Vagina (tissue), 2 donors: ENCODE measurements around the gene SLFNL1. TPM values are rescaled to one million over a fixed set of nuclear protein-coding genes. Genes with fewer than 3 reads are reported as not detected.
A peak's percentile ranks its signal among the peaks of the same experiment; 100 is the strongest.

Source experiments
- DNase-seq, 2 donors: peaks; one replicate each; pipeline ENCODE4 v3.0.0-alpha.2; 2017; ENCODE audit errors: extremely low spot score in 2 of 2
- H3K27ac ChIP-seq: fragments of 200-600 bp; sonication (generic); one replicate; pipeline ENCODE4 v1.5.1; 2019
- H3K27me3 ChIP-seq: fragments of 200-600 bp; sonication (generic); one replicate; pipeline ENCODE4 v1.5.1; 2019
- H3K36me3 ChIP-seq, 2 donors: fragments of 200-600 bp; sonication (generic); one replicate each; pipeline ENCODE4 v1.5.1; 2017 to 2019
- H3K4me1 ChIP-seq: fragments of 200-600 bp; sonication (generic); one replicate; pipeline ENCODE4 v1.5.1; 2019
- H3K4me3 ChIP-seq, 2 donors: fragments of 200-600 bp; sonication (generic); 1 replicate in 1 of 2; 2 replicates in 1 of 2; pipeline ENCODE4 v1.5.1; 2016 to 2019
- H3K9me3 ChIP-seq: fragments of 200-600 bp; sonication (generic); one replicate; pipeline ENCODE4 v1.5.1; 2019
- POLR2A ChIP-seq, 2 donors: fragments of 450-650 bp; IDR thresholded peaks; one replicate each; pipeline ENCODE4 v1.6.1; 2017; ENCODE audit warnings: antibody characterized with exemption in 2 of 2, mild to moderate bottlenecking in 2 of 2, moderate library complexity in 2 of 2
- POLR2AphosphoS5 ChIP-seq, 2 donors: sonication (generic); formaldehyde crosslinking; IDR thresholded peaks; one replicate each; pipeline ENCODE4 v1.9.0; 2017; ENCODE audit warnings: antibody characterized with exemption in 2 of 2, mild to moderate bottlenecking in 2 of 2, low read depth in 1 of 2; ENCODE audit not compliant: insufficient read depth in 1 of 2
- intact Hi-C: fragments of 100-400 bp; cut with DNase I; formaldehyde crosslinking; loops from one replicate; pipeline ENCODE4 v1.15.1; 2023
- total RNA-seq: library from RNA; depleted of rRNA; stranded (reverse); fragments of >200 nt; gene quantifications from one replicate; pipeline ENCODE4 v1.2.3, GENCODE V29; 2016
- TF ChIP-seq, protein P1 (sequence below), 3 experiments: fragments of 450-650 bp in 2 of 3; fragments of 200-600 bp in 1 of 3; sonication (generic) in 1 of 3; IDR thresholded peaks; one replicate each; pipeline ENCODE4 v1.5.1; 2017 to 2019; ENCODE audit warnings: antibody characterized with exemption in 3 of 3, mild to moderate bottlenecking in 2 of 3, moderate library complexity in 2 of 3

The SLFNL1 gene
- total RNA-seq, 1 donor from 2014 or later = 1.2 TPM

DNA sequence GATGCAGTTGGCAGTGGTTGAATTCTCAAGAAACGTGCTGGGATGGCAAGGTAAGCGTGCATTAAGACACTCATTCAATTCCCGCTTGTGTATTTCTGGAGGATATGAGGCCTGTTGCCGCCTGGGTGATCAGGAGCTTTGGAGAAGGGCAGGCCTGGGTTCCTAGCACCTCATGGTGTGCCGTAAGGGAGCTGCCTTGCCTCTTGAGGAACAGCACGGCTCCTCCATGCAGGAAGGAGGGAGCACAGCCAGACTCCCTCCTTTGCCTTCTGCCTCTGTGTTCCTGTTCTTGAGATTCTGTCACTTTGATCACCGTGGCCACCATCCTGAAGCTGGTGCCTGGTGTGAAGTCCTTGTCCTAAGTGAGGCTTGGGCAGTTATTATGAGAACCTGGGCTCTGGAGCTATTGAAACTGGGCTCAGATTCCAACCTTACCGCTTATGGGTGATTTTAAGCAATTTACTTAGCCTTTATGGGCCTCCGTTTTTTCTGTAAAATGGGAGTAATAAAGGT lies 18.3 kb downstream of the SLFNL1 start:
- Histone ChIP-seq H3K36me3 (peaks cover 0 to 45% of the 10 kb centered on the region in 2 donors), H3K27me3 (no peaks in the 10 kb centered on the region), H3K9me3 (no peaks in the 10 kb centered on the region), H3K4me3 (no peak overlapping the region), H3K4me1 (peaks cover 10% of the 10 kb centered on the region), H3K27ac (peak overlapping the region; percentile 34)
- TF ChIP-seq, protein P1, sequence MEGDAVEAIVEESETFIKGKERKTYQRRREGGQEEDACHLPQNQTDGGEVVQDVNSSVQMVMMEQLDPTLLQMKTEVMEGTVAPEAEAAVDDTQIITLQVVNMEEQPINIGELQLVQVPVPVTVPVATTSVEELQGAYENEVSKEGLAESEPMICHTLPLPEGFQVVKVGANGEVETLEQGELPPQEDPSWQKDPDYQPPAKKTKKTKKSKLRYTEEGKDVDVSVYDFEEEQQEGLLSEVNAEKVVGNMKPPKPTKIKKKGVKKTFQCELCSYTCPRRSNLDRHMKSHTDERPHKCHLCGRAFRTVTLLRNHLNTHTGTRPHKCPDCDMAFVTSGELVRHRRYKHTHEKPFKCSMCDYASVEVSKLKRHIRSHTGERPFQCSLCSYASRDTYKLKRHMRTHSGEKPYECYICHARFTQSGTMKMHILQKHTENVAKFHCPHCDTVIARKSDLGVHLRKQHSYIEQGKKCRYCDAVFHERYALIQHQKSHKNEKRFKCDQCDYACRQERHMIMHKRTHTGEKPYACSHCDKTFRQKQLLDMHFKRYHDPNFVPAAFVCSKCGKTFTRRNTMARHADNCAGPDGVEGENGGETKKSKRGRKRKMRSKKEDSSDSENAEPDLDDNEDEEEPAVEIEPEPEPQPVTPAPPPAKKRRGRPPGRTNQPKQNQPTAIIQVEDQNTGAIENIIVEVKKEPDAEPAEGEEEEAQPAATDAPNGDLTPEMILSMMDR (IDR thresholded peaks at IDR 0.05) = no peak
- no peak for TF ChIP-seq POLR2A (IDR thresholded peaks at IDR 0.05)
- TF ChIP-seq POLR2AphosphoS5 (IDR thresholded peaks at IDR 0.05; ENCODE audit: insufficient read depth in 1 of 2, low read depth in 1 of 2) = no peak
- intact Hi-C loops = no loop called here
- no peak for DNase-seq

DNA sequence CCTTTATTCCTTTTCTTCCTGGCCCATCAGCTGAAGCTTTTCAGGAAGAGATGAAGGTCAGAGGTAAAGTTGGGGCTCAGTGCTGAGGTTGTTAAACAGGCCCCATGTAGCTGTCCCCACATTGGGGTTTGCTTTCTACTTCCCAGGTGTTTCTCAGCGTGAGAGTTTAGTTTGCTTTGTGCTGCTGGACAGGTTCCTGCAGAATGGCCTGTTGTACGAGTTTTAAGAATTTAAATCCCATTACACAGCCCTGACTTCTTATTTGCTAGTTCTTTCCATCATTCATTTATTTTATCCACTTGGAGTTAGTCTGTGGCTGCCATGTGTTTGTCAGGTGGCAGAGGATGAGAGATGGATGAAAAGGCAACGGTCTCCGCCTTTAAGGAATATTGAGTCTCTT lies 22.9 kb downstream of the SLFNL1 start:
- Histone ChIP-seq H3K4me3 (no peak overlapping the region), H3K9me3 (no peaks in the 10 kb centered on the region), H3K4me1 (peaks cover 10% of the 10 kb centered on the region), H3K27me3 (no peaks in the 10 kb centered on the region), H3K36me3 (peaks cover 0 to 43% of the 10 kb centered on the region in 2 donors), H3K27ac (no peak overlapping the region)
- intact Hi-C loops = no loop called here
- no peak for DNase-seq
- TF ChIP-seq POLR2AphosphoS5 (IDR thresholded peaks at IDR 0.05; ENCODE audit: insufficient read depth in 1 of 2, low read depth in 1 of 2) = no peak
- no peak for TF ChIP-seq POLR2A (IDR thresholded peaks at IDR 0.05)
- TF ChIP-seq, protein P1 (IDR thresholded peaks at IDR 0.05) = no peak

DNA sequence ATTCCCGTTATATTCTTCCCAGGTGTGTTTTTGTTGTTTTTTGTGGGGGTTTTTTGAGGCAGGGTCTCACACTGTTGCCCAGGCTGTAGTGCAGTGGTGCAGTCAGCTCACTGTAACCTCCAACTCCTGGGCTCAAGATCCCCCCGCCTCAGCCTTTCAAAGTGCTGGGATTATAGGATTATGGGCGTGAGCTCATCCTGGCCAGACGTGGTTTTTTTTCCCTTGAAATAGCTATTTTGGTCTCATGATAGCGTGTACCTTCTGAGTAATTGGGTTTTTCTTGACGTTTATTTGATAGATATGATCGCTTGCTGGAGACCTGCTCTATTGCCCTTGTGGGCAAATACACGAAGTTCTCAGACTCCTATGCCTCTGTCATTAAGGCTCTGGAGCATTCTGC lies 24.4 kb downstream of the SLFNL1 start:
- peaks cover 0 to 44% of the 10 kb centered on the region in 2 donors for H3K36me3 ChIP-seq
- intact Hi-C loops = no loop called here

DNA sequence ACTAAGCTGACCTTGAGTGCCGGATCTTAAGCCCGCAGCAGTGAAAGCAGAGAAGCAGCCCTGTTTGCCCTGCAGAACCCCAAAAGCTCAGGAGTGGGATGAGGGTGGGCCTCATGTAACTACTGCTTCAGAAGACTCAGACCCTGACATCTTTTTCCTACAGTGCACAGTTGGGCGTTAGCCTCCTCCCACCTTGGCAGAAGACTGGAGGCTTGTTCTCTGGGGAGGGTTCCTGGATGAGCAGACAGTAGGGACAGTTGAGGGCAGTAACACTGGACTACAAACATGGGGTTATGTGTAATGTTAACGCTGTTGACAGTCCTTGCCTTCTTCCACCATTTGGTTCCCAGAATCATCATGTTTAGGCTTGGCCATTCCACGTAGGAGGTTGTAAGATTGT lies 32.5 kb downstream of the SLFNL1 start:
- intact Hi-C loops = no loop called here
- DNase-seq = no peak
- H3K27me3 ChIP-seq = no peaks in the 10 kb centered on the region
- no peak overlapping the region for H3K4me3 ChIP-seq
- H3K27ac ChIP-seq = no peak overlapping the region
- peaks cover 29% of the 10 kb centered on the region for H3K4me1 ChIP-seq
- peaks cover 0 to 63% of the 10 kb centered on the region in 2 donors for H3K36me3 ChIP-seq
- TF ChIP-seq POLR2A (IDR thresholded peaks at IDR 0.05) (no peak), POLR2AphosphoS5 (IDR thresholded peaks at IDR 0.05; ENCODE audit: insufficient read depth in 1 of 2, low read depth in 1 of 2) (no peak)
- TF ChIP-seq, protein P1 (IDR thresholded peaks at IDR 0.05) = no peak
- no peaks in the 10 kb centered on the region for H3K9me3 ChIP-seq

More for the DNA sequence above, 24.4 kb downstream of the SLFNL1 start:
- TF ChIP-seq POLR2AphosphoS5 (IDR thresholded peaks at IDR 0.05; ENCODE audit: insufficient read depth in 1 of 2, low read depth in 1 of 2) (no peak), POLR2A (IDR thresholded peaks at IDR 0.05) (no peak)
- TF ChIP-seq, protein P1 (IDR thresholded peaks at IDR 0.05) = no peak
- H3K4me1 ChIP-seq = no peaks in the 10 kb centered on the region
- no peaks in the 10 kb centered on the region for H3K27me3 ChIP-seq
- no peak for DNase-seq
- no peak overlapping the region for H3K27ac ChIP-seq
- H3K9me3 ChIP-seq = no peaks in the 10 kb centered on the region
- H3K4me3 ChIP-seq = no peak overlapping the region

DNA sequence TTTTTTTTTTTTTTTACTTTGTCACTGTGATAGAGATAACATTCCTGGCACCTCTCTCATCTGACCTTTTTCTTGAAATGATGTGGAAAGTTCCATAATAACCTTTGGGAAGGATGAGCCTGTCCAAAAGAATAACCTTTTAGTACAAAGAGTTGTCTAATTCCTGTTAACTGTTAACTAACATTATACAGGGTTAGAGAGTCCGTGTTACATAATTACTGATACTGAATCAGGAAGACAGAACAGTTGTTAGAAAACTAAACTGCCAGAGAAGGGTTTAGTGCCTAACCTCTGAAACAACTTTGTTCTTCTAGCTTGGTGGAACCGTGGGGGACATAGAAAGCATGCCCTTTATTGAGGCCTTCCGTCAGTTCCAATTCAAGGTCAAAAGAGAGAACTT lies 33.2 kb downstream of the SLFNL1 start:
- no peak overlapping the region for H3K4me3 ChIP-seq
- no peak overlapping the region for H3K27ac ChIP-seq
- intact Hi-C loops = no loop called here
- peaks cover 37% of the 10 kb centered on the region for H3K4me1 ChIP-seq
- no peak for DNase-seq
- TF ChIP-seq, protein P1 (IDR thresholded peaks at IDR 0.05) = no peak
- TF ChIP-seq POLR2A (IDR thresholded peaks at IDR 0.05) = no peak
- no peak for TF ChIP-seq POLR2AphosphoS5 (IDR thresholded peaks at IDR 0.05; ENCODE audit: insufficient read depth in 1 of 2, low read depth in 1 of 2)
- H3K27me3 ChIP-seq = no peaks in the 10 kb centered on the region
- H3K9me3 ChIP-seq = no peaks in the 10 kb centered on the region
- H3K36me3 ChIP-seq = peaks cover 0 to 63% of the 10 kb centered on the region in 2 donors
